GM18951 (cell line): ENCODE data around the gene GABRE.

Source experiments
- POLR2A ChIP-seq: IDR thresholded peaks from 4 replicates; pipeline ENCODE4 v1.6.1; 2011; ENCODE audit warnings: mild to moderate bottlenecking; ENCODE audit not compliant: insufficient read length, insufficient read depth; ENCODE audit errors: extremely low read depth
- in situ Hi-C: fragments of 300-500 bp; cut with MboI; formaldehyde crosslinking; loops from one replicate; pipeline ENCODE4 v1.12.0; 2022; ENCODE audit warnings: low sequenced_read_pairs, mixed read lengths, inconsistent platforms; ENCODE audit not compliant: unreplicated experiment

Gene GABRE

GRCh38 chrX:151974336-151975227, at the start of gene GABRE:
TSS of gene GABRE (minus strand) at chrX:151974676. CDS start at chrX:151974625, 51 bp downstream.
- TF ChIP-seq POLR2A, result no peak
- in situ Hi-C loops, result no loop called here

- in situ Hi-C loops, result no loop called here
Measured at GRCh38 chrX:152020888-152021287, 46.4 kb upstream of the GABRE start.

GRCh38 chrX:151999813-152000212, 25.3 kb upstream of the GABRE start:
- TF ChIP-seq POLR2A, result no peak
- in situ Hi-C loops, result no loop called here

More at GRCh38 chrX:152020888-152021287, 46.4 kb upstream of the GABRE start:
- no peak for TF ChIP-seq POLR2A

GRCh38 chrX:151997539-151997938, 23.1 kb upstream of the GABRE start:
- TF ChIP-seq POLR2A, result no peak
- in situ Hi-C loops, result no loop called here

GRCh38 chrX:151996347-151996746, 21.9 kb upstream of the GABRE start:
- in situ Hi-C loops, result no loop called here

GRCh38 chrX:151994476-151994875, 20.0 kb upstream of the GABRE start:
- in situ Hi-C loops, result no loop called here
- TF ChIP-seq POLR2A, result no peak

More at GRCh38 chrX:151996347-151996746, 21.9 kb upstream of the GABRE start:
- TF ChIP-seq POLR2A, result no peak

- no peak for TF ChIP-seq POLR2A
- in situ Hi-C loops, result no loop called here
Measured at GRCh38 chrX:151988706-151989299, 14.3 kb upstream of the GABRE start.

GRCh38 chrX:151987108-151987507, 12.6 kb upstream of the GABRE start:
- no peak for TF ChIP-seq POLR2A
- in situ Hi-C loops, result no loop called here

GRCh38 chrX:151985955-151986354, 11.5 kb upstream of the GABRE start:
- in situ Hi-C loops, result no loop called here
- TF ChIP-seq POLR2A, result no peak

- TF ChIP-seq POLR2A, result no peak
- in situ Hi-C loops, result no loop called here
Measured at GRCh38 chrX:151985531-151985930, 11.1 kb upstream of the GABRE start.

GRCh38 chrX:151984902-151985301, 10.4 kb upstream of the GABRE start:
- in situ Hi-C loops, result no loop called here
- TF ChIP-seq POLR2A, result no peak

GRCh38 chrX:151984328-151984727, 9.9 kb upstream of the GABRE start:
- in situ Hi-C loops, result no loop called here

GRCh38 chrX:151983186-151983585, 8.7 kb upstream of the GABRE start:
- no peak for TF ChIP-seq POLR2A
- in situ Hi-C loops, result no loop called here

More at GRCh38 chrX:151984328-151984727, 9.9 kb upstream of the GABRE start:
- TF ChIP-seq POLR2A, result no peak

- TF ChIP-seq POLR2A, result no peak
- in situ Hi-C loops, result no loop called here
Measured at GRCh38 chrX:151982222-151982621, 7.7 kb upstream of the GABRE start.
